Upper lobe of right lung (tissue), 1 donor: ENCODE results near the gene CA6. TPM values are rescaled to one million over a fixed set of nuclear protein-coding genes. Genes with fewer than 3 reads are reported as not detected.
"Not testable (repeated sequence)": the region's sequence is repeated elsewhere in the genome, so short reads cannot be mapped to it uniquely, and the experiment has no call there.

Source experiments
- ATAC-seq: fragments of 200-7000 bp; cut with Tn5 transposase; one replicate; pipeline ENCODE4 v1.9.1; 2020; ENCODE audit warnings: mild to moderate bottlenecking, moderate library complexity
- DNase-seq: peaks from one replicate; pipeline ENCODE4 v3.0.0-alpha.2; 2020
- H3K27ac ChIP-seq: fragments of 200-600 bp; one replicate; pipeline ENCODE4 v1.8.0; 2022
- H3K27me3 ChIP-seq: fragments of 200-600 bp; one replicate; pipeline ENCODE4 v1.8.0; 2022; ENCODE audit warnings: mild to moderate bottlenecking
- H3K36me3 ChIP-seq: fragments of 200-600 bp; one replicate; pipeline ENCODE4 v1.8.0; 2022
- H3K4me1 ChIP-seq: fragments of 200-600 bp; one replicate; pipeline ENCODE4 v1.8.0; 2022
- H3K4me3 ChIP-seq: fragments of 200-600 bp; one replicate; pipeline ENCODE4 v1.8.0; 2022; ENCODE audit warnings: mild to moderate bottlenecking
- H3K9me3 ChIP-seq: fragments of 200-600 bp; one replicate; pipeline ENCODE4 v1.8.0; 2022
- CTCF ChIP-seq: fragments of 200-600 bp; IDR thresholded peaks from one replicate; pipeline ENCODE4 v1.8.0; 2022; ENCODE audit warnings: antibody characterized with exemption
- intact Hi-C: fragments of 100-400 bp; cut with DNase I; formaldehyde crosslinking; loops from one replicate; pipeline ENCODE4 v1.11.0; 2022
- total RNA-seq: library from RNA; stranded (reverse); fragmentation: NEBNext Ultra II Directional; extraction: Animal tissue kit (Norgen Biotek cat#: 25700); gene quantifications from one replicate; pipeline ENCODE4 v1.2.1, GENCODE V29; 2021
- donor health status: DM: no; HTN: yes; CAD: no; lungs with severe emphysema.

Gene CA6
- total RNA-seq, 1 donor from 2014 or later = not detected

GRCh38 chr1:8988618-8988967 lies 42.9 kb downstream of the CA6 start:
- DNase-seq (no peak), ATAC-seq (no peak)
- TF ChIP-seq CTCF = no peak
- H3K27me3 ChIP-seq = no peaks in the 10 kb centered on the region
- H3K9me3 ChIP-seq = no peaks in the 10 kb centered on the region
- H3K4me1 ChIP-seq = peaks cover 13% of the 10 kb centered on the region
- no peak overlapping the region for H3K27ac ChIP-seq
- no peaks in the 10 kb centered on the region for H3K36me3 ChIP-seq
- intact Hi-C loops = loop anchor here (5.0 kb wide), 1 partner anchor 71 kb away; no protein-coding TSS in a partner anchor
- H3K4me3 ChIP-seq = no peak overlapping the region

GRCh38 chr1:8989061-8989460 lies 43.4 kb downstream of the CA6 start:
- H3K27ac ChIP-seq = no peak overlapping the region
- no peaks in the 10 kb centered on the region for H3K9me3 ChIP-seq
- intact Hi-C loops = loop anchor here (5.0 kb wide), 1 partner anchor 72 kb away; no protein-coding TSS in a partner anchor
- H3K27me3 ChIP-seq = no peaks in the 10 kb centered on the region
- DNase-seq = no peak
- H3K4me1 ChIP-seq = peaks cover 13% of the 10 kb centered on the region
- no peak for TF ChIP-seq CTCF
- ATAC-seq = no peak
- no peak overlapping the region for H3K4me3 ChIP-seq
- no peaks in the 10 kb centered on the region for H3K36me3 ChIP-seq

GRCh38 chr1:8989821-8990220 lies 44.2 kb downstream of the CA6 start:
- H3K4me1 ChIP-seq = peaks cover 13% of the 10 kb centered on the region
- H3K27ac ChIP-seq = no peak overlapping the region
- TF ChIP-seq CTCF = no peak
- intact Hi-C loops = loop anchor here (5.0 kb wide), 1 partner anchor 73 kb away; no protein-coding TSS in a partner anchor
- no peaks in the 10 kb centered on the region for H3K9me3 ChIP-seq
- DNase-seq = no peak
- H3K27me3 ChIP-seq = no peaks in the 10 kb centered on the region
- H3K4me3 ChIP-seq = no peak overlapping the region
- ATAC-seq = no peak
- no peaks in the 10 kb centered on the region for H3K36me3 ChIP-seq

GRCh38 chr1:8992936-8993687 lies 47.4 kb downstream of the CA6 start:
- H3K27ac ChIP-seq = no peak overlapping the region
- no peaks in the 10 kb centered on the region for H3K9me3 ChIP-seq
- DNase-seq (no peak), ATAC-seq (no peak)
- H3K4me3 ChIP-seq = no peak overlapping the region
- no peaks in the 10 kb centered on the region for H3K36me3 ChIP-seq
- TF ChIP-seq CTCF = no peak
- no peaks in the 10 kb centered on the region for H3K27me3 ChIP-seq
- no peaks in the 10 kb centered on the region for H3K4me1 ChIP-seq
- intact Hi-C loops = no loop called here

GRCh38 chr1:8993962-8994675 lies 48.5 kb downstream of the CA6 start:
- intact Hi-C loops = not testable (repeated sequence)

GRCh38 chr1:9001534-9002214 lies 56.0 kb downstream of the CA6 start:
- H3K9me3 ChIP-seq, intact Hi-C loops, DNase-seq, H3K27me3 ChIP-seq, H3K36me3 ChIP-seq, ATAC-seq, H3K4me1 ChIP-seq, H3K4me3 ChIP-seq, H3K27ac ChIP-seq: not testable (repeated sequence)

More at GRCh38 chr1:8993962-8994675, 48.5 kb downstream of the CA6 start:
- H3K4me3 ChIP-seq, DNase-seq, H3K36me3 ChIP-seq, H3K27me3 ChIP-seq, ATAC-seq, H3K4me1 ChIP-seq, H3K27ac ChIP-seq, H3K9me3 ChIP-seq: not testable (repeated sequence)

- ATAC-seq, H3K36me3 ChIP-seq, H3K9me3 ChIP-seq, H3K27ac ChIP-seq, intact Hi-C loops, H3K4me1 ChIP-seq, DNase-seq, H3K4me3 ChIP-seq, H3K27me3 ChIP-seq: not testable (repeated sequence)
These were observed 56.5 kb downstream of the CA6 start for GRCh38 chr1:9002215-9002560.
